MM.1S (cell line): Measurements from ENCODE around the gene NCL.

Experiments used
- EZH2 ChIP-seq: fragments of 300-600 bp; sonication (generic); optimal IDR thresholded peaks from 2 replicates; pipeline ENCODE3; 2017; ENCODE audit warnings: low read depth, mild to moderate bottlenecking, antibody characterized with exemption, low read length, mixed read lengths
- EZH2phosphoT487 ChIP-seq: fragments of 300-600 bp; sonication (generic); IDR thresholded peaks from 2 replicates; pipeline ENCODE4 v1.6.1; 2018; ENCODE audit warnings: antibody characterized with exemption, low read length
- TF ChIP-seq, protein P1 (sequence below): fragments of 300-600 bp; sonication (generic); IDR thresholded peaks from 2 replicates; pipeline ENCODE4 v1.5.1; 2016; ENCODE audit warnings: antibody characterized with exemption, low read length, mixed read lengths

- TF ChIP-seq, protein P1, sequence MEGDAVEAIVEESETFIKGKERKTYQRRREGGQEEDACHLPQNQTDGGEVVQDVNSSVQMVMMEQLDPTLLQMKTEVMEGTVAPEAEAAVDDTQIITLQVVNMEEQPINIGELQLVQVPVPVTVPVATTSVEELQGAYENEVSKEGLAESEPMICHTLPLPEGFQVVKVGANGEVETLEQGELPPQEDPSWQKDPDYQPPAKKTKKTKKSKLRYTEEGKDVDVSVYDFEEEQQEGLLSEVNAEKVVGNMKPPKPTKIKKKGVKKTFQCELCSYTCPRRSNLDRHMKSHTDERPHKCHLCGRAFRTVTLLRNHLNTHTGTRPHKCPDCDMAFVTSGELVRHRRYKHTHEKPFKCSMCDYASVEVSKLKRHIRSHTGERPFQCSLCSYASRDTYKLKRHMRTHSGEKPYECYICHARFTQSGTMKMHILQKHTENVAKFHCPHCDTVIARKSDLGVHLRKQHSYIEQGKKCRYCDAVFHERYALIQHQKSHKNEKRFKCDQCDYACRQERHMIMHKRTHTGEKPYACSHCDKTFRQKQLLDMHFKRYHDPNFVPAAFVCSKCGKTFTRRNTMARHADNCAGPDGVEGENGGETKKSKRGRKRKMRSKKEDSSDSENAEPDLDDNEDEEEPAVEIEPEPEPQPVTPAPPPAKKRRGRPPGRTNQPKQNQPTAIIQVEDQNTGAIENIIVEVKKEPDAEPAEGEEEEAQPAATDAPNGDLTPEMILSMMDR, result no peak
- no peak for TF ChIP-seq EZH2
- TF ChIP-seq EZH2phosphoT487, result no peak
Measured at GRCh38 chr2:231480781-231481180, 16.5 kb upstream of the NCL start.
